GM12801 (cell line): ENCODE measurements around the gene LHB.

ENCODE experiments used
- TF ChIP-seq, protein P1 (sequence below): IDR thresholded peaks from one replicate; pipeline ENCODE4 v1.5.1; 2011; ENCODE audit warnings: control low read depth; ENCODE audit not compliant: insufficient read length; ENCODE audit errors: extremely low read depth

The LHB gene

DNA sequence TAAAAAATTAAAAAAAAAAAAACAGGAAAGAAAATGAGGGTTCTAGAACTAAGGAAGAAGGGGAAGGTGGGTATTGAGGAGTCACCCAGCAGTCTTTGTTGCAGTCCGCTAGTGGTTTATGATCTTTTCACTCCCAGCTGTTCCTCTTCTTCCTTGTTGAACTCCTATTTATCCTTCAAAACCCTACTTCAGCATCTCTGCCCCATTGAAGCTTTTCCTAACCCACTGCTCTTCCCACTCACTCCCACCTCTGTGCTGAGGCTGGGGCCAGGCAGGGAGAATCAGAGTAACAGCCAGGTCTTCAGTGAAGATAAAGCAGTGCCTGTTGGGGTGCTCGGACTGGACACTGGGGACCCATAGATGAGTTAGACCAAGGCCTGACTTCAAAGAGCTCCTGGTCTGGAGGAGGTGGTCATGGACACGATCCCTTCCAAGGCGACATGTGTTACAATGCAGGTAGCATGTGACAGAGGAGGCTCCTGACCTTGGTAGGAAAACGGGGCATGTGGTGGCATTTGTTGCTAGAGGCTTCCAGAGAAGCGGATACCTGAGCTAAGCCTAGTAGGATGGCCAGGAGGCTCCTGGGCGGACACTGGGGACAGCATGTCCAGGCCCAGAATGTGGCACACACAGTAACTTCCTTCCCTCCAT, 11.8 kb downstream of the LHB start:
- TF ChIP-seq, protein P1, sequence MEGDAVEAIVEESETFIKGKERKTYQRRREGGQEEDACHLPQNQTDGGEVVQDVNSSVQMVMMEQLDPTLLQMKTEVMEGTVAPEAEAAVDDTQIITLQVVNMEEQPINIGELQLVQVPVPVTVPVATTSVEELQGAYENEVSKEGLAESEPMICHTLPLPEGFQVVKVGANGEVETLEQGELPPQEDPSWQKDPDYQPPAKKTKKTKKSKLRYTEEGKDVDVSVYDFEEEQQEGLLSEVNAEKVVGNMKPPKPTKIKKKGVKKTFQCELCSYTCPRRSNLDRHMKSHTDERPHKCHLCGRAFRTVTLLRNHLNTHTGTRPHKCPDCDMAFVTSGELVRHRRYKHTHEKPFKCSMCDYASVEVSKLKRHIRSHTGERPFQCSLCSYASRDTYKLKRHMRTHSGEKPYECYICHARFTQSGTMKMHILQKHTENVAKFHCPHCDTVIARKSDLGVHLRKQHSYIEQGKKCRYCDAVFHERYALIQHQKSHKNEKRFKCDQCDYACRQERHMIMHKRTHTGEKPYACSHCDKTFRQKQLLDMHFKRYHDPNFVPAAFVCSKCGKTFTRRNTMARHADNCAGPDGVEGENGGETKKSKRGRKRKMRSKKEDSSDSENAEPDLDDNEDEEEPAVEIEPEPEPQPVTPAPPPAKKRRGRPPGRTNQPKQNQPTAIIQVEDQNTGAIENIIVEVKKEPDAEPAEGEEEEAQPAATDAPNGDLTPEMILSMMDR = no peak

- TF ChIP-seq, protein P1 = no peak
These were observed 12.8 kb downstream of the LHB start for GRCh38 chr19:49004133-49004532.

- TF ChIP-seq, protein P1 = no peak
These were observed 17.2 kb downstream of the LHB start for GRCh38 chr19:48999481-49000325.

DNA sequence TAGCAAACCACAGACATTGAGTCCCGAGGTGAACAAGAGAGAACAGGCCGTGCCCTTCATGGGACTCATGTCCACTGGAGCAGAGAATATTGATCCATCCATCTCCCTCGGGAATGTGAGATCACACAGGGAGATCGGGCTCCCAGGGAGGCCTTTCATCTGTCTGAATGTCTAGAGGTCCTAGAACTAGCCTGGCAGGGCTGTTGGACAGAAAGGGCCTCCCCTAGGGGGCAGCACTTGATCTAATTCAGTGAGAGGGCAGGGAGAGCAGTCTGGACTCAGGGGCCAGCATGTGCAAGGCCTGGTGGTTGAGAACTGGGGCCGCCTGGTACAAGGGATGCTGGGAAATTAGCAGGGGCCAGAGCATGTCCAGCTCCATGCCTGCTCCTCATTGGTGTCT, 18.9 kb downstream of the LHB start:
- TF ChIP-seq, protein P1 = no peak

DNA sequence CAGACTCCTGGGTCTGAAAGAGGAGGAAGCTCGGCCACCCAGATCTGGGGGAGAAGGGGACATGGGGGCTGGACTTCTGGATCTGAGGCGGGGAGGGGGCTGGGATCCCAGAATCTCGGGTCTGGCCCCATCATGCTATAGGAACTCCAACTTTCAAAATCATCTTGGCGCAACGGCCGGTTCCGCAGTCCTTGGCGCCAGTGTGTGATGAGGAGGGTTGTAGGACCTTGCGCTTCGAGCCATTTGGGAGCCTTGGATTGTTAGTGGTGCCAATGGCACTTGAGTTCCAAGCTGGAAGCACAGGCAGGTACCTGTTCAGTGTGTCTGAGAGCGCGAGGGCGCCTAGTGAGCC, 22.9 kb downstream of the LHB start:
- TF ChIP-seq, protein P1 = no peak

GRCh38 chr19:48993175-48994034, 23.5 kb downstream of the LHB start, which contains the start of the genes GYS1 and RUVBL2:
TSS of gene GYS1 (minus strand) at chr19:48993309. CDS start at chr19:48993112, 197 bp downstream.
TSS of gene RUVBL2 (plus strand) at chr19:48993887. CDS start at chr19:48993912, 25 bp downstream.
- TF ChIP-seq, protein P1 = no peak
